Subcutaneous adipose tissue (tissue), 4 donors: Measurements from ENCODE around the gene CD48. TPM values are rescaled to one million over a fixed set of nuclear protein-coding genes. Genes with fewer than 3 reads are reported as not detected.

Source experiments
- CTCF ChIP-seq: fragments of 450-650 bp; IDR thresholded peaks from one replicate; pipeline ENCODE4 v1.5.1; 2016; ENCODE audit warnings: low read depth, mild to moderate bottlenecking, control low read depth, antibody characterized with exemption, moderate library complexity
- total RNA-seq, 4 donors: library from RNA; depleted of rRNA; stranded (reverse); fragments of >200 nt; gene quantifications; one replicate each; pipeline ENCODE4 v1.1.0, GENCODE V29; 2016

The CD48 gene
- total RNA-seq, 4 donors from 2014 or later: 2.1 to 77.7 (median 9.4) TPM

GRCh38 chr1:160704250-160704649 lies 7.4 kb downstream of the CD48 start:
- no peak for TF ChIP-seq CTCF

- TF ChIP-seq CTCF: no peak
These were observed 9.5 kb downstream of the CD48 start for GRCh38 chr1:160702100-160702499.

- no peak for TF ChIP-seq CTCF
These were observed 26.4 kb downstream of the CD48 start for GRCh38 chr1:160685266-160685665.

- TF ChIP-seq CTCF: no peak
These were observed 28.4 kb downstream of the CD48 start for GRCh38 chr1:160682983-160683865.

GRCh38 chr1:160681891-160682140 lies 29.8 kb downstream of the CD48 start:
- TF ChIP-seq CTCF: no peak

- TF ChIP-seq CTCF: no peak
These were observed 30.3 kb downstream of the CD48 start for GRCh38 chr1:160681066-160681890.

GRCh38 chr1:160680399-160680798 lies 31.2 kb downstream of the CD48 start:
- no peak for TF ChIP-seq CTCF
